Transverse colon (tissue), 4 donors: ENCODE data around the gene MRO. TPM values are rescaled to one million over a fixed set of nuclear protein-coding genes. Genes with fewer than 3 reads are reported as not detected.
A peak's percentile ranks its signal among the peaks of the same experiment; 100 is the strongest.

Source experiments
- DNase-seq: peaks from one replicate; pipeline ENCODE4 v3.0.0-alpha.2; 2019
- H3K27ac ChIP-seq, 4 donors: fragments of 200-600 bp; sonication (generic); 2 replicates each; pipeline ENCODE4 v1.5.1; 2016 to 2018; ENCODE audit warnings: inconsistent platforms in 4 of 4
- H3K27me3 ChIP-seq: fragments of 200-600 bp; sonication (generic); 2 replicates; pipeline ENCODE4 v1.5.1; 2017; ENCODE audit warnings: inconsistent platforms
- H3K36me3 ChIP-seq, 4 donors: fragments of 200-600 bp; sonication (generic); 2 replicates each; pipeline ENCODE4 v1.5.1; 2017 to 2019; ENCODE audit warnings: inconsistent platforms in 4 of 4
- H3K4me1 ChIP-seq, 4 donors: fragments of 200-600 bp; sonication (generic); 2 replicates each; pipeline ENCODE4 v1.5.1; 2017 to 2020; ENCODE audit warnings: inconsistent platforms in 4 of 4
- H3K4me3 ChIP-seq, 4 donors: fragments of 200-600 bp; sonication (generic); 1 replicate in 1 of 4; 2 replicates in 3 of 4; pipeline versions ENCODE4 v1.5.1 to v1.6.1; 2017 to 2019; ENCODE audit warnings: inconsistent platforms in 4 of 4
- H3K9me3 ChIP-seq, 2 donors: fragments of 200-600 bp; sonication (generic); 2 replicates each; pipeline ENCODE4 v1.5.1; 2017 to 2019; ENCODE audit warnings: inconsistent platforms in 2 of 2
- CTCF ChIP-seq, 5 experiments: fragments of 200-600 bp in 3 of 5; fragments of 450-650 bp in 2 of 5; sonication (generic) in 3 of 5; IDR thresholded peaks; 1 replicate in 2 of 5; 2 replicates in 3 of 5; pipeline ENCODE4 v1.5.1; 2016 to 2017; ENCODE audit warnings: antibody characterized with exemption in 5 of 5, inconsistent platforms in 3 of 5, mild to moderate bottlenecking in 2 of 5, moderate library complexity in 1 of 5
- EP300 ChIP-seq: sonication (generic); formaldehyde crosslinking; IDR thresholded peaks from one replicate; pipeline ENCODE4 v1.6.1; 2017; ENCODE audit warnings: antibody characterized with exemption, low read depth
- POLR2A ChIP-seq: fragments of 450-650 bp; IDR thresholded peaks from one replicate; pipeline ENCODE4 v1.6.1; 2016; ENCODE audit warnings: antibody characterized with exemption, mild to moderate bottlenecking, moderate library complexity
- POLR2AphosphoS5 ChIP-seq, 3 donors: sonication (generic); formaldehyde crosslinking; IDR thresholded peaks; one replicate each; pipeline ENCODE4 v1.6.1; 2016; ENCODE audit warnings: antibody characterized with exemption in 3 of 3
- WGBS, 2 donors: methylation state at CpG; one replicate each; pipeline ENCODE4 v1.1.5; 2018; ENCODE audit warnings: low coverage in 1 of 2; 5-methylcytosine and 5-hydroxymethylcytosine counted together
- in situ Hi-C, 4 donors: fragments of 200-750 bp; cut with MboI; loops; one replicate each; pipeline versions ENCODE4 v1.15.0 to v1.15.1; 2017; ENCODE audit warnings: low sequenced_read_pairs in 3 of 4, low pct_ligation_motif_present in 1 of 4, low pct_unique_long_range_greater_than_20kb in 1 of 4
- intact Hi-C: fragments of 100-400 bp; cut with DNase I; formaldehyde crosslinking; loops from one replicate; pipeline ENCODE4 v1.15.1; 2023; ENCODE audit warnings: low total_unique reads
- total RNA-seq, 4 donors: library from RNA; depleted of rRNA; stranded (reverse); fragments of >200 nt; gene quantifications; one replicate each; pipeline ENCODE4 v1.1.0, GENCODE V29; 2016

MRO gene
- under 1 TPM in 2 of 4 donors, not detected in 2; 0.16 to 0.27 TPM for total RNA-seq

DNA sequence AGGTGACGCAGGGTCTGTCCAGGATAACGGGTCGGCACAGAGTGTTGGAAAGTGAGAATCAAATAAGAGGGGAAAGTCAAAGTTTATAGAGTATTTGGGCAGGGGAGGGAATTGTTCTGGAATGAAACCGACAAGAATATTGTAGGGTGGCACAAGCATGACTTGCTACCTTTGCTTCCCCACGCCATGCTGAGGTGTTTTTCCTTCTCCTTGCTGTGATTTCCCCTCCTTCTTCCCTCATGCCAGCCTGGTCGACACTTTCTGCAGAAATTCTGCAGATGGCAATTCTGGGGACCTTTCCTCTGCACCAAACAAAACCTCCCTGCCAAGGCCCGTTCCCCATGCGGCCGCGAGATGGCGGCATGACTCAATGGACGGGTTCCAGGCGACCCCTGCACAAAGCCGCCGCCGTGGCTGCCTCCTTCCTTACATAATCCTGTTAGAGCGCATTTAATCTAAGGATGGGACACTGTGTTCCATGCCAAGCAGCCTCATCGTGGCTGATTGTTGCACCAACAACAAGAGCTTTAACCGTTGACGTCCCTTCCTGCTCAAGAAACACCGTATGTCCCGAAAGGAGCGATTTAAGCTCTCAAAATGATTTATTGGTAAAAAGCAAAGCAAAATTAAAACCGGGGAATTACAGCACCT, at the start of gene MRO:
MRO (minus strand) TSS at position 289 of the 651 bp plus-strand sequence. CDS start 10,616 bp downstream, outside the sequence.
- peak within 1 kb of the TSS; percentile 1 to 50 (median 24) for H3K4me3 ChIP-seq
- H3K27me3 ChIP-seq: no peaks in the 10 kb centered on the region
- intact Hi-C loops (loop anchor here (10.0 kb wide), 1 partner anchor 215 kb away; the partner anchor contains the start of gene SMAD4), in situ Hi-C loops (loop anchor here (5.0 to 25.0 kb wide), 3 partner anchors 217 to 232 kb away; partner anchors contain the start of gene SMAD4 (in 2 of the 4))
- WGBS, 2 donors: 2% methylated on average over 9 to 24 of the region's 24 CpGs
- DNase-seq: peak; percentile 88
- peak within 1 kb of the TSS in 3 of 4 donors; percentile 8 to 34 (median 9) for H3K27ac ChIP-seq
- no peaks in the 10 kb centered on the region for H3K36me3 ChIP-seq
- no peaks in the 10 kb centered on the region for H3K9me3 ChIP-seq
- no peak for TF ChIP-seq POLR2A
- peak; percentile 88 to 94 (median 92) for TF ChIP-seq CTCF (IDR thresholded peaks at IDR 0.05)
- TF ChIP-seq EP300: peak; percentile 32
- peak in 2 of 3 donors; percentile 34 to 72 for TF ChIP-seq POLR2AphosphoS5 (IDR thresholded peaks at IDR 0.05)
- H3K4me1 ChIP-seq: peaks cover 8 to 24% (median 20%) of the 10 kb centered on the region in 4 donors

DNA sequence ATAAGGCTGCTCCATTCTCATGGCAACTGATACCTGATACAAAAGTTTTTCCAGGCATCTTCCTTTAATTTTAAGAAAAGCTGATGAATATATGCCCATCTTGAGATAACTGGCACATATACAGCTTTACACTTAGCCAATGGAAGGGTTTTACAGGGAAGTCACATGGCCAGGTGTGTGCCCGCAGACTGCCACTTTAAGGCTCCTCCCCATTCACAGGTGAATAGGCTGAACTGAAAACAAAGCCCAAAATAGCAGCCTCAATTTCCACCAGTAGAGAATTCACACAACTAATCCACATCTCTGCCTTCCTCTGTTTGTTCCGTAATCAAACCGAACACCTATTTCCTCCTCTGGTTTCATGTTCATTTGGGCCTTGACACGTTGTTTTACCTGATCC, 49.3 kb upstream of the MRO start:
- Histone ChIP-seq H3K4me3 (no peak overlapping the region), H3K9me3 (no peaks in the 10 kb centered on the region), H3K4me1 (peaks cover 0 to 16% (median 0%) of the 10 kb centered on the region in 4 donors), H3K36me3 (no peaks in the 10 kb centered on the region), H3K27me3 (no peaks in the 10 kb centered on the region), H3K27ac (no peak overlapping the region)
- DNase-seq: no peak
- in situ Hi-C loops (no loop called here), intact Hi-C loops (no loop called here)
- TF ChIP-seq EP300 (no peak), POLR2AphosphoS5 (IDR thresholded peaks at IDR 0.05) (no peak), POLR2A (no peak), CTCF (IDR thresholded peaks at IDR 0.05) (no peak)
- 67 to 79% methylated on average over 3 to 4 of the region's 4 CpGs for WGBS, 2 donors

GRCh38 chr18:50866765-50867164, 46.9 kb upstream of the MRO start:
- intact Hi-C loops (no loop called here), in situ Hi-C loops (no loop called here)
- Histone ChIP-seq H3K4me3 (no peak overlapping the region), H3K9me3 (no peaks in the 10 kb centered on the region), H3K27me3 (no peaks in the 10 kb centered on the region), H3K4me1 (peaks cover 0 to 22% (median 0%) of the 10 kb centered on the region in 4 donors), H3K36me3 (no peaks in the 10 kb centered on the region), H3K27ac (no peak overlapping the region)
- no peak for DNase-seq
- no peak for TF ChIP-seq POLR2AphosphoS5 (IDR thresholded peaks at IDR 0.05)
- TF ChIP-seq EP300: no peak
- no peak for TF ChIP-seq POLR2A
- peak in 1 of 5 experiments; percentile 5 for TF ChIP-seq CTCF (IDR thresholded peaks at IDR 0.05)

DNA sequence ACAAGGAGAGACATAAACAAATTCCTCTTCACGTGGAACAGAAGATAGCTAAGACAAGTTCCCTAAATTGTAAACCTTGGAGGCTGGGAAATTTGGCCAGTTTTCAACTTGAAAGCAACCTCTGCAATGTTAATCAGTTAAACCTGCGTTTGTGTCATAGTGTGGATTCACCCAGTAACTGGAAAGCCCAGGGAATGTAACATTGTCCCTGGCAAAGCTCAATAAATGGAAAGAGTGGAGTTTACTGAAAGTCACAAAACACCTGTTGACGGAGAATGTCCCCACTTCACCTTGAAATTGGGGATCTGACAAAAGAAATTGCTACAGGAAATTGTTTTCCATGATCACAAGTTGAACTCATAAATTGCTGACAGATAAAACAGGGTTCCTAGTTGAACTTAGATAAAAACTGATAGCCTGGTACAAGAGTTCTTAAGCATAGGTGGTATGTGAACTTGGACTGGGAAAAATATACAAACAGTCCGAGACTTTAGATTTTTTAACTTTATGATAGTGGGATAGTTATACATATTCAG, 44.1 kb upstream of the MRO start:
- no peak for DNase-seq
- 44 to 48% methylated on average over 4 of the region's 4 CpGs for WGBS, 2 donors
- intact Hi-C loops (no loop called here), in situ Hi-C loops (no loop called here)
- no peak overlapping the region for H3K4me3 ChIP-seq
- H3K4me1 ChIP-seq: peaks cover 0 to 8% (median 0%) of the 10 kb centered on the region in 4 donors
- H3K9me3 ChIP-seq: no peaks in the 10 kb centered on the region
- no peaks in the 10 kb centered on the region for H3K36me3 ChIP-seq
- H3K27me3 ChIP-seq: no peaks in the 10 kb centered on the region
- no peak overlapping the region for H3K27ac ChIP-seq
- TF ChIP-seq CTCF (IDR thresholded peaks at IDR 0.05) (no peak), POLR2AphosphoS5 (IDR thresholded peaks at IDR 0.05) (no peak), EP300 (no peak), POLR2A (no peak)
